HG02973 (cell line): ENCODE data around the gene HELT.

ENCODE experiments used
- ATAC-seq: cut with Tn5 transposase; IDR thresholded peaks from one replicate; pipeline ENCODE4 v1.9.1; 2021; ENCODE audit warnings: moderate library complexity; ENCODE audit not compliant: unreplicated experiment

HELT gene

GRCh38 chr4:185003596-185004351 lies 14.5 kb upstream of the HELT start:
- no peak for ATAC-seq

DNA sequence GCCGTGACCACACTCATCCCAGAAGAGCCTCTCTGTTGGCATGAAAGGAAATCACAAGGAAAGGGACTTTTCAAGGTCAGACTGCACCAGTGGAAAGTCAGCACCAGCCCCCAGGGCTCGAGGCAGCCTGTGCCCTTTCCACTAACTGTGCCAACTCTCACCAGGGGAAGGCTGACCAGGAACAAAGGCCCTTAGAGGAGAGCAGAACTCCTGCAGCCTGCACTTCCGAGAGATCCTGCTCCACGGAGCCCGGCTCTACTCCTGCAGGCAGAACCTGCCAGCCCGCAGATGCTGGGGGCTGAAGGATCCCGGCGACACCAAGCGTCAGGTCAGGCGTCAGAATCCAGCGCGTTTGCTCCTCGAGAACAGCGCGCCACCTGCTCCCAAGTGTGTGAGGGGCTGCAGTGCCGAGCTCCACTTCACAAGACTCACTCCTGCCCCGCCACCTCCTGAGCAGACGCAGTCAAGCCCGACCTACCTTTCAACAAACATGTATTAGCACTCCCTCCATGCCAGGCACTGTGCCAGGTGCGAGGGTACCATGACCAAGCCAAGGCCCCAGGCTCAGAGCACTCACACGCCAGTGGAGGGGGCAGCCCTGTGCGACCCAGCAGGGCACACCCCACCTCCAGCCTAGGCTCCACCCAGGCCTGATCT lies 13.6 kb upstream of the HELT start:
- ATAC-seq, result peak; percentile 35

- peak; percentile 89 for ATAC-seq
Observed at GRCh38 chr4:185005219-185005819, 13.0 kb upstream of the HELT start.

DNA sequence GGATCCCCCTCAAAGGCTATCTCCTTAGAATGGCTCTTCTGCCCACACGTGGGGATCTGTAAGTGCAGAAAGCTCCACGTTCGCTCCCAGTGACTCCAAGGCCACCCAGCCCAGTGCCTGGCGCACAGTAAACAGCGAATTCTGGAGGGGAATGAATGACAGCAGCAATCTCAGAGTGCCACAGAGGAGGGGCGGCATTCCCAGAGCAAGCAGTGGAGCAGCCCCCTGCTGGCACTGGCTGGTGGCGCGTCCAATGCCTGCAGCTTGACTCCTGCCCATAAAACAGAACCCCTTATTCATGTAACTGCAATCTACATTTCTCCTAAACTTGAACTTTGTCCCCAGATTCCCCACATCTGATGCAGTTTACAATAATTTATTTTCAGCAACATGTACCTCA lies 6.9 kb upstream of the HELT start:
- no peak for ATAC-seq

DNA sequence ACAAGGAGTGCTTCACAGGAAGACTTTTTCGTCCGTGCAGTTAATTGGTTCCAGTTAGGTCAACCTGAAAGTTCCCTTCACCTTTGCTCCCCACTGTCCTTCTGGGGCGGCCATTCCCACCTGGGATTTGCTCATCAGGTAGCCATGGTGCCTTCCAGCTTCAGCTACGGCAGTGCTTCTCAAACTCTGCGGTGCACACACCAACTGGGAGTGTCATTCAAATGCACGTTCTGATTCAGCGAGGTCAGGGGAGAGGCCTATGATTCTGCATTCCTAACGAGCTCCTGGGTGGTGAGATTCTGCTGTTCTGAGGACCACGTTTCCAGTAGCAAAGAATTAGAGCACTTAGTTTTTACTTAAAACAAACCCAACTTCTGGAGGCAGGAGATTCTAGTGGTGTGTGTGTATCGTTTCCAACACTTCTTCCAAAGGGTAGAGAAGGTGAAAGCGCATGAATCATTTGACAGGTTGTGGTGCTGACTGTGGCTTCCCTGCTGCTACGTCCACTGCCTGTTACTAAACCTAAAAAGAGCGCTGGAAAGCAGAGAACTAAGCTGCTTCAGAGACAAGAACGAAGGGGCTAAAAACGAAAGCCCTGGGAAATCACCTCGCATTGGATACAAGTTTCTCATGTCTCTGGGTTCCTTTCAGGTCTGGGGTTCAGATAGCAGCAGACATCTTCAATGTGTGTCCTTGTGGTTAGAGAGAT lies 4.7 kb upstream of the HELT start:
- ATAC-seq, result no peak

- no peak for ATAC-seq
Observed at GRCh38 chr4:185015108-185015507, 3.2 kb upstream of the HELT start.

- no peak for ATAC-seq
Observed at GRCh38 chr4:185016101-185016940, 2.0 kb upstream of the HELT start.

DNA sequence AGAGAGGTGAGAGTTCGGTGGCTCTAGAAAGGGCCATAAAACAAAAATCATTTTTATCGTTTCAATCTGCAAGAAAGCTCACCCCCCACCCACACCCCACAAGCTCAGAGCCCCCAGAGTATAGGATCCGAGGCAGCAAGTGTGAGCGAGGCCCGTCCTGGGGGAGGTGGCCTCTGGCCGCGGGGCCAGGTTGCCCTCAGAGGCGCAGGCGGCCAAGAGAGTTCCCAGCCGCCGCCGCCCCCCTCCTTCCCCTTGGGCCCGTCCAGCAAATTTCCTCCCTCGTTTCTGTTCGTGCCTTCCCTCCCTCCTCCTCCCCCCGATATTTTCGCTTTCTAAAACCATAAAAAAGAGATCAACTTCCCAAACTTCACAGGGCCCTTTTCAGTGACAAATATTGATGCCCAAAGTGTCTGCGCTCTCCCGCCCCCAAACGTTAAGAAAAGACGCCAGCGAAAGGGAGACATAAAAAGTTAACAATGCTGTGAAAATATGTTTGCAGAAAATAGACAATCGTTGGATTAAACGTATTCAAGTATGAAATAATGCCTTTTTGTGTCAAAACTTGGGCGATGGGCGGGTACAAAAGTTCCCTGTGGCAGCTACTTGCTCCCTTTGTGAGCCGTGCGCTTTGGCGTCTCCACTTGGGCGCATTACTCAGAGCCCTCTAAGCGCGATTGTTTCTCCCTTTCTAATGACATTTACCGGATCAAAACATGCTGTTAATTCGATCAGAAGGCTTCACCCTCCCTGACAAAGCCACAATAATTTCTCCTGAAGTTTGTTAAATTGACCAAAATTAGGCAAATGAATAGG lies 1.1 kb upstream of the HELT start:
- ATAC-seq, result no peak

GRCh38 chr4:185018834-185019455 lies 655 bp downstream of the HELT start:
- ATAC-seq, result no peak

GRCh38 chr4:185019456-185020292 lies 1.4 kb downstream of the HELT start:
- no peak for ATAC-seq

DNA sequence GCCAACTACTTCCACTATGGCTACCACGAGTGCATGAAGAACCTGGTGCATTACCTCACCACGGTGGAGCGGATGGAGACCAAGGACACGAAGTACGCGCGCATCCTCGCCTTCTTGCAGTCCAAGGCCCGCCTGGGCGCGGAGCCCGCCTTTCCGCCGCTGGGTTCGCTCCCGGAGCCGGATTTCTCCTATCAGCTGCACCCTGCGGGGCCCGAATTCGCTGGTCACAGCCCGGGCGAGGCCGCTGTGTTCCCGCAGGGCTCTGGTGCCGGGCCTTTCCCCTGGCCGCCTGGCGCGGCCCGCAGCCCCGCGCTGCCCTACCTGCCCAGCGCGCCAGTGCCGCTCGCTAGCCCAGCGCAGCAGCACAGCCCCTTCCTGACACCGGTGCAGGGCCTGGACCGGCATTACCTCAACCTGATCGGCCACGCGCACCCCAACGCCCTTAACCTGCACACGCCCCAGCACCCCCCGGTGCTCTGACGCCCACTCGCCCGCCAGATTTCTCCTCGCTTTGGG lies 2.1 kb downstream of the HELT start:
- ATAC-seq, result no peak

GRCh38 chr4:185020863-185021761 lies 2.8 kb downstream of the HELT start:
- no peak for ATAC-seq

DNA sequence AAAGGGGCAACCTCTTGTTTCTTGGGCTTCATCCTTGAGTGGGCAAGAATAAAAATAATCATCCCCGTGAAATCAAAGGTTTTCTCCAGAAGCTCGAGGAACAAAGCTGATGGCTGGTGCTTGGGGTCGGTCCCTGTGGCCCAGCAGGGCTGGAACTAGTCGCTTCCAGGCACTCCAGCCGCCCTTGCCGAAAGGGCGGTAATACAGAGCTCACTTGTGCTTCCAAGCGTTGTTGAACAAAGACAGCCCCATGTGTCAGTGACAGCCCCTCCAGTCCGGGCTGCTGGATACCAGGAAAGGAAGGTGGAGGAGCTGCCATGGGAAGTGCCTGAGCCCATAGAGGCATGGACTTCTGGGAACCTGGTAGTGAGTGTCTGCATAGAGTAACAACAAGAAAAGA lies 5.2 kb downstream of the HELT start:
- ATAC-seq, result no peak

- no peak for ATAC-seq
Observed at GRCh38 chr4:185028625-185029024, 10.3 kb downstream of the HELT start.

- no peak for ATAC-seq
Observed at GRCh38 chr4:185031611-185032010, 13.3 kb downstream of the HELT start.

GRCh38 chr4:185033072-185033471 lies 14.8 kb downstream of the HELT start:
- no peak for ATAC-seq

DNA sequence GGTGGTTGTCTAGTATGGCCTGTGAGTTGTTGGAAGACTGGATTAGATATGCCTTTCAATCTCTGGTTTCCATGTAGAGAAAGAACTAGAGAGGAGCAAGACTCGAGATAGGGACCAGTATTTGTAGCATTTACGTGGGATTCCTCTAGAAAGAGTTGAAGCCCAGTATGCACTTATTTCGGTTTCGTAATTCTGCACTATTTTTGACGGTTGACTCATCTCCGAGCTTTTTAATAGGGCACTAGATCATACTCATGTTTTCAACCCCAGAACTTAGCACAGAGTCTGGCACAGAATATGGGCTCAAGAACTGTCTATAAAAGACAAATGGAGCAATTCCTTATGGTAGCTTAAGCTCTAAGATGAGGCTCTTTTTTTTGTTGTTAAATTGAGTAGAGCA lies 15.7 kb downstream of the HELT start:
- ATAC-seq, result no peak
